HEK293T (cell line): ENCODE data around the gene CCL21.

ENCODE experiments used
- CTCF ChIA-PET: fragments of 350-600 bp; formaldehyde crosslinking; extraction: SDS; loops from one replicate; lab custom pipeline; 2021; ENCODE audit warnings: antibody characterized with exemption, inconsistent platforms; lab: Yijun Ruan, JAX
- POLR2A ChIA-PET: fragments of 350-600 bp; formaldehyde crosslinking; extraction: SDS; loops from one replicate; lab custom pipeline; 2020; ENCODE audit warnings: antibody characterized with exemption, inconsistent platforms; lab: Yijun Ruan, JAX
- DNase-seq: peaks from one replicate; pipeline ENCODE4 v3.0.0; 2012; ENCODE audit warnings: mixed read lengths; ENCODE audit errors: extremely low spot score
- ARNT ChIP-seq: fragments of 450-650 bp; IDR thresholded peaks from 2 replicates; pipeline ENCODE4 v1.6.1; 2017; ENCODE audit warnings: mild to moderate bottlenecking
- BHLHE40 ChIP-seq: fragments of 450-650 bp; IDR thresholded peaks from 2 replicates; pipeline ENCODE4 v1.6.1; 2016; ENCODE audit warnings: mild to moderate bottlenecking, moderate library complexity, borderline replicate concordance
- CTBP1 ChIP-seq: fragments of 450-650 bp; IDR thresholded peaks from 2 replicates; pipeline ENCODE4 v1.6.1; 2016; ENCODE audit warnings: borderline replicate concordance
- ELF4 ChIP-seq: fragments of 450-650 bp; IDR thresholded peaks from 2 replicates; pipeline ENCODE4 v1.6.1; 2017; ENCODE audit warnings: antibody characterized with exemption
- FOXA1 ChIP-seq: fragments of 450-650 bp; IDR thresholded peaks from 2 replicates; pipeline ENCODE4 v1.6.1; 2016; ENCODE audit warnings: mild to moderate bottlenecking
- FOXK2 ChIP-seq: fragments of 450-650 bp; IDR thresholded peaks from 2 replicates; pipeline ENCODE4 v1.6.1; 2016; ENCODE audit warnings: mild to moderate bottlenecking
- FOXM1 ChIP-seq: fragments of 450-650 bp; IDR thresholded peaks from 2 replicates; pipeline ENCODE4 v1.6.1; 2017; ENCODE audit warnings: mild to moderate bottlenecking, borderline replicate concordance
- HDGF ChIP-seq: fragments of 450-650 bp; IDR thresholded peaks from 2 replicates; pipeline ENCODE4 v1.6.1; 2017; ENCODE audit warnings: antibody characterized with exemption, borderline replicate concordance
- L3MBTL2 ChIP-seq: fragments of 450-650 bp; conservative IDR thresholded peaks from 2 replicates; pipeline ENCODE4 v1.6.1; 2016; ENCODE audit warnings: mild to moderate bottlenecking
- LEF1 ChIP-seq: fragments of 450-650 bp; IDR thresholded peaks from 2 replicates; pipeline ENCODE4 v1.6.1; 2017; ENCODE audit warnings: mild to moderate bottlenecking, borderline replicate concordance
- NFRKB ChIP-seq: fragments of 450-650 bp; IDR thresholded peaks from 2 replicates; pipeline ENCODE4 v1.6.1; 2016; ENCODE audit warnings: mild to moderate bottlenecking, moderate library complexity
- SP1 ChIP-seq: fragments of 450-650 bp; IDR thresholded peaks from 2 replicates; pipeline ENCODE4 v1.6.1; 2017
- SUZ12 ChIP-seq: fragments of 450-650 bp; IDR thresholded peaks from 2 replicates; pipeline ENCODE4 v1.6.1; 2016; ENCODE audit warnings: mild to moderate bottlenecking
- TARDBP ChIP-seq: fragments of 450-650 bp; IDR thresholded peaks from 2 replicates; pipeline ENCODE4 v1.6.1; 2016
- ZNF384 ChIP-seq: fragments of 450-650 bp; IDR thresholded peaks from 2 replicates; pipeline ENCODE4 v1.6.1; 2016
- TF ChIP-seq, protein P1 (sequence below): fragments of 450-650 bp; IDR thresholded peaks from 2 replicates; pipeline ENCODE4 v1.6.1; 2016

The CCL21 gene

DNA sequence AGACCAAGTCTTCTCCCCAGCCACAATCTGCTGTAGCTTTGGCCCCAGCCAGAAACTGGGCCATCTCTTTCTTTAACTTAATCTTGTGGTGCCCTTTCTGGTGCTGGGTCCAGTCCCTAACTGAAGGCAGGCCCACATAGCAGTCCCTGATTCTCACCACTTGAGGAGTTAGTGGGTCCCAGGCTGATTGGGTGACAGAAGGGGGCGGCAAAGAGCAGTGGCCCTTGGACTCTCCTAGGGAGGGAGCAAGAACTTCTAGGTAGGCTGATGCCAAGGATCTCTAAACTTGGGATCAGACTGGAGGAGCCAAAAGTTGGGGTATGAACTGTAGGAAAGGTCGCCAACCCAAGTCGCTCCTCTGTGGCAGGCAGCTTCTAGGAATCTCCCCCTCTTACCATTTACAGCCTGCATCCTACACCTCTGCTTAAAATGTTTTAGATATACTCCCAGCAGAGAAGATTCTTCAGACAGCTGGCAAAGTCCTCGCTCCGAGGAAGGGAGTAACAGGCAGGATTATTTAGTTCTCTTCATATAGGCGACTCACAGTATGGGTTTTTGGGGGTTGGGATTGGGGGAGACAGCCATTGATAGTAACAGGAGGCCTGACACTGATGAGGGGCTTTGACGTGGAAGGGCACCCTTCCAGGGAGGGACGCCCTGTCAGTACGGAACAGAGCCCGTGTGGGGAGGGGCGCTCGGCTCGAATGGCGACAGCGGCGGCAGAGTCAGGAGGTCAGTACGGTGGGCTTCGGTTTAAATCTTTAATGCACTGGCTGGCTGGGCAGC, 45.5 kb downstream of the CCL21 start:
- CTCF ChIA-PET, result interaction anchor here (1.3 kb wide), 1 partner anchor 21 kb away, joined by 3 read pairs; no protein-coding TSS in a partner anchor

DNA sequence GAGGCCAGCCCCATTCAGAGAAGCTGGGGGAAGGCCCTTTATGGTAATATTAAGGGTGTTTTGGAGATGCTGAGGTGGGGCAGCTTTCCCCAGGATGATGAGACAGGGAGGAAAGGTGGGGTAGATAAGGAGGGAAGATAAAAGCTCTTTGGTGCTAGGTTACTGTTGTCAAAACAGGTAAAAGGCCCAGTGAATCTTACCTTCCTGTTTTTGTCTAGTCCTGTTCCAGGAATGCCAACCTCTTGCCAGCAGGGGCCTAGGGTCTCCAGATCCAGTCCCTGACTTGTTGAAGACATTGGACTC, 46.7 kb downstream of the CCL21 start:
- ChIA-PET CTCF (no interaction called here), POLR2A (interaction anchor here (1.2 kb wide), 1 partner anchor 17 kb away, joined by 4 read pairs; the partner anchor contains the start of gene GALT)
- TF ChIP-seq ZNF384 (no peak), HDGF (no peak), FOXM1 (no peak), BHLHE40 (no peak), ARNT (no peak), LEF1 (no peak), L3MBTL2 (no peak), SUZ12 (no peak), ELF4 (no peak)
- TF ChIP-seq, protein P1, sequence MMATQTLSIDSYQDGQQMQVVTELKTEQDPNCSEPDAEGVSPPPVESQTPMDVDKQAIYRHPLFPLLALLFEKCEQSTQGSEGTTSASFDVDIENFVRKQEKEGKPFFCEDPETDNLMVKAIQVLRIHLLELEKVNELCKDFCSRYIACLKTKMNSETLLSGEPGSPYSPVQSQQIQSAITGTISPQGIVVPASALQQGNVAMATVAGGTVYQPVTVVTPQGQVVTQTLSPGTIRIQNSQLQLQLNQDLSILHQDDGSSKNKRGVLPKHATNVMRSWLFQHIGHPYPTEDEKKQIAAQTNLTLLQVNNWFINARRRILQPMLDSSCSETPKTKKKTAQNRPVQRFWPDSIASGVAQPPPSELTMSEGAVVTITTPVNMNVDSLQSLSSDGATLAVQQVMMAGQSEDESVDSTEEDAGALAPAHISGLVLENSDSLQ, result no peak

More for the DNA sequence above, 45.5 kb downstream of the CCL21 start:
- peak; percentile 78 for DNase-seq
- no peak for TF ChIP-seq LEF1
- TF ChIP-seq ELF4, result no peak
- TF ChIP-seq HDGF, result no peak
- no peak for TF ChIP-seq FOXK2
- no peak for TF ChIP-seq BHLHE40
- no peak for TF ChIP-seq L3MBTL2
- no peak for TF ChIP-seq TARDBP
- TF ChIP-seq NFRKB, result no peak
- TF ChIP-seq CTBP1, result no peak
- TF ChIP-seq SP1, result no peak
- TF ChIP-seq ZNF384, result no peak
- TF ChIP-seq, protein P1, result no peak
- POLR2A ChIA-PET, result interaction anchor here (0.7 to 1.8 kb wide), 3 partner anchors 17 to 38 kb away, joined by 3 to 11 read pairs (median 3); partner anchors contain the start of genes GALT and SIGMAR1

DNA sequence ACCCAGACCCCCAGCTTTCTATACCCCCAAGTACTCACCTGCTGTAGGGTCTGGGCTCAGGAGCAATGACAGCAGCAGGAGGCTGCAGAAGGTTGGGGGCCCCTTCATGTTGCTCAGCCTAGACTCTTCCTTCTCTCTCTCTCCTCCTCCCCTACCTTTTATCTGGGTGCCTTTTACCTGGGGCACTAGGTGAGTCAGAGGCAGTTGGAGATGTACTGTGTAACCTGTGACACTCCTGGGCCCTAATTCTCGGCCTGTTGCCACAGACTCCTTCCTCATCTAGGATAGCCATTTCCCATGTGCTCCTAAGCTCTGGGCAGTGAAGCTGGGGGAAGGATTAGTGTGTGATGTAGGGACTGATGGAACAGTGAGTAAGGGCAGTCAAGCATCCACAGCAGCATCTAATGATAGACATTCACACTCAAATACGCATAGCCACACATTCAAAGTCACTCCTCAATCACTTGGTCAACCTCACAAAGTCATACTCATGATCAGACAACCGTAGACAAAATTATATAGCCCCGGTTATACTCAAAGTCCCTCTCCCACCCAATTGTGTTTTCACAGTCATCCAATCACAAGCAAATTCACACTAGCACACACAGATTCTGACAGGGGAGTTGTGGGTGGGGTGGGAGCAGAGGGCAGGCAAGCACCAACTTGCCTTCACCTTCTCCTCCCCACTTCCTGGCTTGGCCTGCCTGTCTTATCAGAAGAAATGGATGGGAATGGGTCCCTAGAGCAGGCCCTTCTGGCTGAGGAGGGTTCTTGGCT, 47.2 kb downstream of the CCL21 start, which contains the start of gene CCL27:
Gene CCL27 (minus strand): TSS at position 132 of the 777 bp plus-strand sequence. CDS start 24 bp downstream, at position 108.
- no peak for TF ChIP-seq ARNT
- TF ChIP-seq L3MBTL2, result no peak
- no peak for TF ChIP-seq LEF1
- no peak for TF ChIP-seq FOXM1
- no peak for TF ChIP-seq BHLHE40
- no peak for TF ChIP-seq FOXK2
- no peak for TF ChIP-seq NFRKB
- DNase-seq, result no peak
- ChIA-PET CTCF (no interaction called here), POLR2A (interaction anchor here (1.2 kb wide), 1 partner anchor 16 kb away, joined by 4 read pairs; the partner anchor contains the start of gene GALT)

More for the DNA sequence above, 46.7 kb downstream of the CCL21 start:
- DNase-seq, result no peak

DNA sequence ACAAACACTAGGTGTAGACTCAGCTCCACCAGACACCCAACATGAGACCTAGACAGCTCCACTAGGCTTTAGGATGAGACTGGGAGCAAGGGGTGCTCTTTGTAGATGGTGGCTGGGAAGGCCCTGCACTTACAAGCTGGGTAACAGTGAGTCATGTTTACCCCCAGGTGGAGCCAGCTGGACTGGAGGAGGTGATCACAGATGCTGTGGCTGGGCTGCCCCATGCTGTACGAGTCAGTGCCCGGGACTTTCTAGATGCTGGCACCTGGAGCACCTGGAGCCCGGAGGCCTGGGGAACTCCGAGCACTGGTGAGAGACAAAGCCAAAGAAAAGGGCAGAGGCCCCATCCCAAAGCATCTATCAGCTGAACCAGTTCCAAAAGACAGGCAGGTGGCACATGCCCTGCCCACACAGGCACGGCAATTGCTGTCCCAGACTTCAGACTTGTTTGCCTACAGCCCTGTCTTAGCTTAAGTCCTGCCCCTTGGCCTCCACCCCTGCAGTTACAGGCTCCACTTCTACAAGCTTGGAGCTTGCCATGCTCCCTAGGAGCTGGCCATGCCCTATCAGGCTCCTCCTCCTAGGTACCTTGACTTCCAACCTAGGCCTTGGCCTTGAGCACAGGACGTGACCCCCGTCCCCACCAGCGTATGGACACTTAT, 50.2 kb downstream of the CCL21 start:
- ChIA-PET CTCF (no interaction called here), POLR2A (interaction anchor here (1.2 kb wide), 1 partner anchor 21 kb away, joined by 3 read pairs; no protein-coding TSS in a partner anchor)
- no peak for TF ChIP-seq LEF1
- no peak for TF ChIP-seq CTBP1
- TF ChIP-seq TARDBP, result no peak
- no peak for TF ChIP-seq L3MBTL2
- no peak for TF ChIP-seq FOXA1
- TF ChIP-seq BHLHE40, result no peak
- no peak for TF ChIP-seq ELF4
- TF ChIP-seq SP1, result no peak
- no peak for TF ChIP-seq HDGF
- TF ChIP-seq FOXM1, result no peak
- no peak for TF ChIP-seq ZNF384
- no peak for TF ChIP-seq NFRKB
- no peak for TF ChIP-seq ARNT
- TF ChIP-seq, protein P1, result no peak
- TF ChIP-seq FOXK2, result no peak
- no peak for TF ChIP-seq SUZ12
- DNase-seq, result no peak
